ENCODE measurements around the gene GRB7.

GRCh38 chr17:39757931-39758873 lies 20.5 kb downstream of the GRB7 start:
- TF ChIP-seq, protein P1, sequence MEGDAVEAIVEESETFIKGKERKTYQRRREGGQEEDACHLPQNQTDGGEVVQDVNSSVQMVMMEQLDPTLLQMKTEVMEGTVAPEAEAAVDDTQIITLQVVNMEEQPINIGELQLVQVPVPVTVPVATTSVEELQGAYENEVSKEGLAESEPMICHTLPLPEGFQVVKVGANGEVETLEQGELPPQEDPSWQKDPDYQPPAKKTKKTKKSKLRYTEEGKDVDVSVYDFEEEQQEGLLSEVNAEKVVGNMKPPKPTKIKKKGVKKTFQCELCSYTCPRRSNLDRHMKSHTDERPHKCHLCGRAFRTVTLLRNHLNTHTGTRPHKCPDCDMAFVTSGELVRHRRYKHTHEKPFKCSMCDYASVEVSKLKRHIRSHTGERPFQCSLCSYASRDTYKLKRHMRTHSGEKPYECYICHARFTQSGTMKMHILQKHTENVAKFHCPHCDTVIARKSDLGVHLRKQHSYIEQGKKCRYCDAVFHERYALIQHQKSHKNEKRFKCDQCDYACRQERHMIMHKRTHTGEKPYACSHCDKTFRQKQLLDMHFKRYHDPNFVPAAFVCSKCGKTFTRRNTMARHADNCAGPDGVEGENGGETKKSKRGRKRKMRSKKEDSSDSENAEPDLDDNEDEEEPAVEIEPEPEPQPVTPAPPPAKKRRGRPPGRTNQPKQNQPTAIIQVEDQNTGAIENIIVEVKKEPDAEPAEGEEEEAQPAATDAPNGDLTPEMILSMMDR (IDR thresholded peaks at IDR 0.05; ENCODE audit: poor library complexity), result no peak
- no peak for TF ChIP-seq EZH2 (IDR thresholded peaks at IDR 0.05; ENCODE audit: borderline replicate concordance)

Data from hepatocyte (in vitro differentiated cells).